HCT116 (cell line): ENCODE data around the gene ANO3. TPM values are rescaled to one million over a fixed set of nuclear protein-coding genes. Genes with fewer than 3 reads are reported as not detected.

Experiments
- ATAC-seq: fragments of 200-7000 bp; cut with Tn5 transposase; 2 replicates; pipeline ENCODE4 v1.9.1; 2020; ENCODE audit warnings: mild to moderate bottlenecking, moderate library complexity
- BruUV-seq: library from RNA; stranded (reverse); fragments of 400-500 nt; replicated peaks from 2 replicates; lab custom pipeline; 2021; lab: Mats Ljungman, UMichigan
- CTCF ChIA-PET: fragments of 300-600 bp; sonication (Branson Sonifier 250); formaldehyde crosslinking; loops from one replicate; lab custom pipeline; 2021; ENCODE audit warnings: antibody characterized with exemption; lab: Charles Lee
- POLR2A ChIA-PET: fragments of 300-600, 350-600 bp; sonication (Branson Sonifier 250); formaldehyde crosslinking; loops from one replicate; lab custom pipeline; 2021; ENCODE audit warnings: antibody characterized with exemption; lab: Charles Lee
- RAD21 ChIA-PET, 2 experiments: fragments of 300-600 bp; sonication (Branson Sonifier 250); formaldehyde crosslinking; loops; one replicate each; lab custom pipeline; 2023; ENCODE audit warnings: low total read pairs in 2 of 2; ENCODE audit not compliant: uncharacterized antibody in 2 of 2, unreplicated experiment in 2 of 2, low non-redundant PET in 1 of 2; lab: Charles Lee
- DNase-seq: peaks from one replicate; pipeline ENCODE4 v3.0.0-alpha.2; 2010; ENCODE audit warnings: low read depth, low spot score
- H2AFZ ChIP-seq: fragments of 200-600 bp; shearing (Covaris generic), sonication (generic); 2 replicates; pipeline ENCODE4 v1.6.1; 2017; ENCODE audit warnings: low read depth, mixed run types, mixed read lengths, antibody characterized with exemption, low read length; ENCODE audit not compliant: poor library complexity, severe bottlenecking
- H3K27ac ChIP-seq: 2 replicates; pipeline ENCODE4 v1.5.1; 2012; ENCODE audit warnings: low read depth, low read length
- H3K27me3 ChIP-seq: fragments of 200-600 bp; sonication (generic); 2 replicates; pipeline ENCODE4 v1.6.1; 2016; ENCODE audit warnings: mixed run types, low read length, mixed read lengths; ENCODE audit not compliant: insufficient read depth
- H3K36me3 ChIP-seq, 2 experiments: fragments of 200-500 bp in 1 of 2; fragments of 200-600 bp in 1 of 2; sonication (Bioruptor generic) in 1 of 2; sonication (generic) in 1 of 2; 2 replicates each; pipeline versions ENCODE4 v1.5.1 to v1.6.1; 2014 to 2016; ENCODE audit warnings: low read length in 2 of 2, inconsistent platforms in 1 of 2, mixed read lengths in 1 of 2, mixed run types in 1 of 2; ENCODE audit not compliant: insufficient read depth in 2 of 2, control insufficient read depth in 1 of 2
- H3K4me1 ChIP-seq, 2 experiments: fragments of 200-600 bp in 1 of 2; sonication (generic) in 1 of 2; 2 replicates each; pipeline versions ENCODE4 v1.5.1 to v1.6.1; 2012 to 2017; ENCODE audit warnings: low read length in 2 of 2, inconsistent platforms in 1 of 2, mild to moderate bottlenecking in 1 of 2, mixed read lengths in 1 of 2, mixed run types in 1 of 2, moderate library complexity in 1 of 2; ENCODE audit not compliant: insufficient read depth in 2 of 2, control insufficient read depth in 1 of 2
- H3K4me2 ChIP-seq: fragments of 200-600 bp; sonication (generic); 2 replicates; pipeline ENCODE4 v1.6.1; 2017; ENCODE audit warnings: mixed run types, low read length, mixed read lengths
- H3K4me3 ChIP-seq, 2 experiments: fragments of 200-600 bp in 1 of 2; sonication (generic) in 1 of 2; replicated peaks in 1 of 2; 2 replicates each; pipeline ENCODE4 v1.5.1; 2011 to 2016; ENCODE audit warnings: low read length in 2 of 2, control low read depth in 1 of 2, low read depth in 1 of 2, mild to moderate bottlenecking in 1 of 2, mixed read lengths in 1 of 2, mixed run types in 1 of 2
- H3K79me2 ChIP-seq: fragments of 200-600 bp; sonication (generic); 2 replicates; pipeline ENCODE4 v1.6.1; 2017; ENCODE audit warnings: mild to moderate bottlenecking, mixed run types, low read length, moderate library complexity, mixed read lengths; ENCODE audit not compliant: insufficient read depth
- H3K9ac ChIP-seq: fragments of 200-600 bp; sonication (generic); 2 replicates; pipeline ENCODE4 v1.6.1; 2016; ENCODE audit warnings: low read length, mixed read lengths
- H3K9me2 ChIP-seq: fragments of 200-600 bp; sonication (generic), shearing (Covaris generic); 2 replicates; pipeline ENCODE4 v1.6.1; 2017; ENCODE audit warnings: mixed run types, mild to moderate bottlenecking, moderate library complexity; ENCODE audit not compliant: insufficient read depth
- H3K9me3 ChIP-seq, 2 experiments: fragments of 200-500 bp in 1 of 2; fragments of 200-600 bp in 1 of 2; sonication (Bioruptor generic) in 1 of 2; sonication (generic) in 1 of 2; 2 replicates each; pipeline ENCODE4 v1.6.1; 2014 to 2017; ENCODE audit warnings: low read length in 2 of 2, mixed read lengths in 2 of 2, inconsistent platforms in 1 of 2, low read depth in 1 of 2, mild to moderate bottlenecking in 1 of 2, mixed run types in 1 of 2, moderate library complexity in 1 of 2; ENCODE audit not compliant: control insufficient read depth in 1 of 2, insufficient read depth in 1 of 2
- H4K20me1 ChIP-seq: fragments of 200-600 bp; sonication (generic), shearing (Covaris generic); 2 replicates; pipeline ENCODE4 v1.6.1; 2017; ENCODE audit warnings: mixed run types, mild to moderate bottlenecking, moderate library complexity; ENCODE audit not compliant: insufficient read depth
- CEBPB ChIP-seq: IDR thresholded peaks from 2 replicates; pipeline ENCODE4 v1.6.1; 2012; ENCODE audit warnings: low read depth
- CTCF ChIP-seq, 3 experiments: fragments of 200-600 bp in 1 of 3; sonication (generic) in 1 of 3; IDR thresholded peaks in 2 of 3; conservative IDR thresholded peaks in 1 of 3; 2 replicates each; pipeline ENCODE4 v1.5.1; 2012 to 2017; ENCODE audit warnings: low read depth in 2 of 3, low read length in 2 of 3, antibody characterized with exemption in 1 of 3, borderline replicate concordance in 1 of 3, control low read depth in 1 of 3, mild to moderate bottlenecking in 1 of 3, mixed read lengths in 1 of 3, mixed run types in 1 of 3, moderate library complexity in 1 of 3; ENCODE audit not compliant: insufficient read depth in 1 of 3
- ELF1 ChIP-seq: IDR thresholded peaks from 2 replicates; pipeline ENCODE4 v1.6.1; 2012; ENCODE audit warnings: low read depth, borderline replicate concordance
- FOSL1 ChIP-seq: IDR thresholded peaks from 2 replicates; pipeline ENCODE4 v1.6.1; 2012; ENCODE audit warnings: low read depth
- POLR2AphosphoS5 ChIP-seq: IDR thresholded peaks from 2 replicates; pipeline ENCODE4 v1.6.1; 2011; ENCODE audit warnings: mild to moderate bottlenecking, low read depth, low read length, moderate library complexity
- SIN3A ChIP-seq: IDR thresholded peaks from 2 replicates; pipeline ENCODE4 v1.6.1; 2012; ENCODE audit warnings: low read depth
- SRF ChIP-seq: IDR thresholded peaks from 2 replicates; pipeline ENCODE4 v1.6.1; 2012; ENCODE audit warnings: low read depth
- YY1 ChIP-seq: IDR thresholded peaks from 2 replicates; pipeline ENCODE4 v1.6.1; 2011; ENCODE audit warnings: low read length, low read depth, moderate library complexity, mild to moderate bottlenecking; ENCODE audit not compliant: insufficient replicate concordance; ENCODE audit errors: extremely low read depth
- ZNF274 ChIP-seq: fragments of 200-500 bp; sonication (Bioruptor generic); IDR thresholded peaks from 2 replicates; pipeline ENCODE4 v1.6.1; 2014; ENCODE audit warnings: mild to moderate bottlenecking, low read depth, low read length, inconsistent platforms
- intact Hi-C: fragments of 100-400 bp; cut with micrococcal nuclease; formaldehyde crosslinking; loops from 2 replicates; pipeline ENCODE4 v1.10.0; 2022
- total RNA-seq: library from RNA; stranded (reverse); gene quantifications from one replicate; pipeline ENCODE4 v1.2.1, GENCODE V29; 2021; ENCODE audit not compliant: unreplicated experiment
- TF ChIP-seq, protein P1 (sequence below): IDR thresholded peaks from 2 replicates; pipeline ENCODE4 v1.6.1; 2011; ENCODE audit warnings: mild to moderate bottlenecking, low read length, moderate library complexity; ENCODE audit not compliant: insufficient replicate concordance; ENCODE audit errors: extremely low read depth
- TF ChIP-seq, protein P2 (sequence below): IDR thresholded peaks from 2 replicates; pipeline ENCODE4 v1.6.1; 2012
- TF ChIP-seq, protein P3 (sequence below): IDR thresholded peaks from 2 replicates; pipeline ENCODE4 v1.6.1; 2012; ENCODE audit warnings: low read depth
- TF ChIP-seq, protein P4 (sequence below): IDR thresholded peaks from 2 replicates; pipeline ENCODE4 v1.6.1; 2012

ANO3 gene
- total RNA-seq, 1 experiment from 2014 or later, result not detected

DNA sequence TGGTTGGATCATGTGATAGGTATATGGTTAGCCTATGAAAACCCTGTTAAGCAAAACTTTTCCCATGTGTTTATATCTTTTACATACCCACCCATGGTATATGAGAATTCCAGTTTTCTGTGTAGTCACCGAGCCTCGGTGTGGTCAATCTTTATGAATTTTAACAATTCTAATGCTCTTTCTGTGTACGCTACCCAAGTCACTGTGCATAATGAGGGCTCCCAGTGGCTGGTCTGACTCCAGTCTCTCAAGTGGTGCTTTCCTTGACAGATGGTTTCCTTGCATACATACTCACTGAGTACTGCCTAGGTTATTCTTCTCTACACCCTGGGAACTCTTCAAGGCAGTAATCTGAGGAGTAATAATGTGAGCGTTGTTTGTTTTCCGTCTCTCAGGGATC lies 222.5 kb downstream of the ANO3 start:
- CTCF ChIA-PET, result no interaction called here
- Histone ChIP-seq H3K4me3 (no peak overlapping the region), H3K4me2 (no peak overlapping the region), H3K27ac (no peak overlapping the region), H3K9ac (no peak overlapping the region), H3K36me3 (no peaks in the 10 kb centered on the region; a peak in 1 of 4 replicates), H4K20me1 (no peaks in the 10 kb centered on the region), H3K27me3 (no peaks in the 10 kb centered on the region), H3K9me2 (no peaks in the 10 kb centered on the region)
- ATAC-seq, result no peak
- intact Hi-C loops, result no loop called here
- BruUV-seq, result no TSS peak
- TF ChIP-seq ZNF274 (no peak), SRF (no peak), POLR2AphosphoS5 (no peak), CEBPB (no peak), ELF1 (no peak), CTCF (IDR thresholded peaks at IDR 0.05 in 2 of 3, conservative IDR thresholded peaks at IDR 0.05 in 1 of 3; ENCODE audit: borderline replicate concordance in 1 of 3, insufficient read depth in 1 of 3, low read depth in 2 of 3, low read length in 2 of 3) (no peak), SIN3A (no peak), FOSL1 (no peak), YY1 (no peak)
- TF ChIP-seq, protein P1, sequence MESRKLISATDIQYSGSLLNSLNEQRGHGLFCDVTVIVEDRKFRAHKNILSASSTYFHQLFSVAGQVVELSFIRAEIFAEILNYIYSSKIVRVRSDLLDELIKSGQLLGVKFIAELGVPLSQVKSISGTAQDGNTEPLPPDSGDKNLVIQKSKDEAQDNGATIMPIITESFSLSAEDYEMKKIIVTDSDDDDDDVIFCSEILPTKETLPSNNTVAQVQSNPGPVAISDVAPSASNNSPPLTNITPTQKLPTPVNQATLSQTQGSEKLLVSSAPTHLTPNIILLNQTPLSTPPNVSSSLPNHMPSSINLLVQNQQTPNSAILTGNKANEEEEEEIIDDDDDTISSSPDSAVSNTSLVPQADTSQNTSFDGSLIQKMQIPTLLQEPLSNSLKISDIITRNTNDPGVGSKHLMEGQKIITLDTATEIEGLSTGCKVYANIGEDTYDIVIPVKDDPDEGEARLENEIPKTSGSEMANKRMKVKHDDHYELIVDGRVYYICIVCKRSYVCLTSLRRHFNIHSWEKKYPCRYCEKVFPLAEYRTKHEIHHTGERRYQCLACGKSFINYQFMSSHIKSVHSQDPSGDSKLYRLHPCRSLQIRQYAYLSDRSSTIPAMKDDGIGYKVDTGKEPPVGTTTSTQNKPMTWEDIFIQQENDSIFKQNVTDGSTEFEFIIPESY, result no peak
- TF ChIP-seq, protein P2, sequence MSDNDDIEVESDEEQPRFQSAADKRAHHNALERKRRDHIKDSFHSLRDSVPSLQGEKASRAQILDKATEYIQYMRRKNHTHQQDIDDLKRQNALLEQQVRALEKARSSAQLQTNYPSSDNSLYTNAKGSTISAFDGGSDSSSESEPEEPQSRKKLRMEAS, result no peak
- TF ChIP-seq, protein P3, sequence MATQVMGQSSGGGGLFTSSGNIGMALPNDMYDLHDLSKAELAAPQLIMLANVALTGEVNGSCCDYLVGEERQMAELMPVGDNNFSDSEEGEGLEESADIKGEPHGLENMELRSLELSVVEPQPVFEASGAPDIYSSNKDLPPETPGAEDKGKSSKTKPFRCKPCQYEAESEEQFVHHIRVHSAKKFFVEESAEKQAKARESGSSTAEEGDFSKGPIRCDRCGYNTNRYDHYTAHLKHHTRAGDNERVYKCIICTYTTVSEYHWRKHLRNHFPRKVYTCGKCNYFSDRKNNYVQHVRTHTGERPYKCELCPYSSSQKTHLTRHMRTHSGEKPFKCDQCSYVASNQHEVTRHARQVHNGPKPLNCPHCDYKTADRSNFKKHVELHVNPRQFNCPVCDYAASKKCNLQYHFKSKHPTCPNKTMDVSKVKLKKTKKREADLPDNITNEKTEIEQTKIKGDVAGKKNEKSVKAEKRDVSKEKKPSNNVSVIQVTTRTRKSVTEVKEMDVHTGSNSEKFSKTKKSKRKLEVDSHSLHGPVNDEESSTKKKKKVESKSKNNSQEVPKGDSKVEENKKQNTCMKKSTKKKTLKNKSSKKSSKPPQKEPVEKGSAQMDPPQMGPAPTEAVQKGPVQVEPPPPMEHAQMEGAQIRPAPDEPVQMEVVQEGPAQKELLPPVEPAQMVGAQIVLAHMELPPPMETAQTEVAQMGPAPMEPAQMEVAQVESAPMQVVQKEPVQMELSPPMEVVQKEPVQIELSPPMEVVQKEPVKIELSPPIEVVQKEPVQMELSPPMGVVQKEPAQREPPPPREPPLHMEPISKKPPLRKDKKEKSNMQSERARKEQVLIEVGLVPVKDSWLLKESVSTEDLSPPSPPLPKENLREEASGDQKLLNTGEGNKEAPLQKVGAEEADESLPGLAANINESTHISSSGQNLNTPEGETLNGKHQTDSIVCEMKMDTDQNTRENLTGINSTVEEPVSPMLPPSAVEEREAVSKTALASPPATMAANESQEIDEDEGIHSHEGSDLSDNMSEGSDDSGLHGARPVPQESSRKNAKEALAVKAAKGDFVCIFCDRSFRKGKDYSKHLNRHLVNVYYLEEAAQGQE, result no peak
- TF ChIP-seq, protein P4, sequence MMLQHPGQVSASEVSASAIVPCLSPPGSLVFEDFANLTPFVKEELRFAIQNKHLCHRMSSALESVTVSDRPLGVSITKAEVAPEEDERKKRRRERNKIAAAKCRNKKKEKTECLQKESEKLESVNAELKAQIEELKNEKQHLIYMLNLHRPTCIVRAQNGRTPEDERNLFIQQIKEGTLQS, result no peak
- TF ChIP-seq, all 23 proteins: peak for 0
- POLR2A ChIA-PET, result no interaction called here
- H3K4me1 ChIP-seq, result no peaks in the 10 kb centered on the region
- no peaks in the 10 kb centered on the region for H3K79me2 ChIP-seq
- no peak overlapping the region for H2AFZ ChIP-seq
- DNase-seq, result no peak
- RAD21 ChIA-PET, result no interaction called here
- peaks cover 0 to 13% of the 10 kb centered on the region in 2 experiments; a peak in 1 of 4 replicates for H3K9me3 ChIP-seq
